ENCODE measurements around the gene RPS4Y1.
"Not testable (repeated sequence)": the region's sequence is repeated elsewhere in the genome, so short reads cannot be mapped to it uniquely, and the experiment has no call there.

GRCh38 chrY:2872234-2872633 lies 30.8 kb downstream of the RPS4Y1 start:
- TF ChIP-seq, protein P1, sequence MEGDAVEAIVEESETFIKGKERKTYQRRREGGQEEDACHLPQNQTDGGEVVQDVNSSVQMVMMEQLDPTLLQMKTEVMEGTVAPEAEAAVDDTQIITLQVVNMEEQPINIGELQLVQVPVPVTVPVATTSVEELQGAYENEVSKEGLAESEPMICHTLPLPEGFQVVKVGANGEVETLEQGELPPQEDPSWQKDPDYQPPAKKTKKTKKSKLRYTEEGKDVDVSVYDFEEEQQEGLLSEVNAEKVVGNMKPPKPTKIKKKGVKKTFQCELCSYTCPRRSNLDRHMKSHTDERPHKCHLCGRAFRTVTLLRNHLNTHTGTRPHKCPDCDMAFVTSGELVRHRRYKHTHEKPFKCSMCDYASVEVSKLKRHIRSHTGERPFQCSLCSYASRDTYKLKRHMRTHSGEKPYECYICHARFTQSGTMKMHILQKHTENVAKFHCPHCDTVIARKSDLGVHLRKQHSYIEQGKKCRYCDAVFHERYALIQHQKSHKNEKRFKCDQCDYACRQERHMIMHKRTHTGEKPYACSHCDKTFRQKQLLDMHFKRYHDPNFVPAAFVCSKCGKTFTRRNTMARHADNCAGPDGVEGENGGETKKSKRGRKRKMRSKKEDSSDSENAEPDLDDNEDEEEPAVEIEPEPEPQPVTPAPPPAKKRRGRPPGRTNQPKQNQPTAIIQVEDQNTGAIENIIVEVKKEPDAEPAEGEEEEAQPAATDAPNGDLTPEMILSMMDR (conservative IDR thresholded peaks at IDR 0.05; ENCODE audit: low read length) = not testable (repeated sequence)
- not testable (repeated sequence) for TF ChIP-seq EZH2phosphoT487 (IDR thresholded peaks at IDR 0.05; ENCODE audit: borderline replicate concordance)

All from Loucy (cell line).